HepG2 (cell line): ENCODE results near the gene BBS1. TPM values are rescaled to one million over a fixed set of nuclear protein-coding genes. Genes with fewer than 3 reads are reported as not detected.

Source experiments
- ATAC-seq: fragments of 200-7000 bp; cut with Tn5 transposase; 3 replicates; pipeline ENCODE4 v1.9.1; 2020; ENCODE audit warnings: mild to moderate bottlenecking, moderate library complexity
- BruUV-seq: library from RNA; stranded (reverse); fragments of 400-500 nt; replicated peaks from 2 replicates; lab custom pipeline; 2021; lab: Mats Ljungman, UMichigan
- CTCF ChIA-PET: fragments of 300-600 bp; formaldehyde crosslinking; extraction: SDS; loops from one replicate; lab custom pipeline; 2021; ENCODE audit warnings: low total read pairs, inconsistent platforms, low intra/inter-chr PET ratio; lab: Yijun Ruan, JAX
- POLR2A ChIA-PET: fragments of 350-600 bp; sonication (Branson Sonifier 250); formaldehyde crosslinking; loops from one replicate; lab custom pipeline; 2020; ENCODE audit warnings: antibody characterized with exemption, inconsistent platforms; lab: Yijun Ruan, JAX
- DNase-seq: peaks from one replicate; pipeline ENCODE4 v3.0.0-alpha.2; 2015; ENCODE audit warnings: low spot score
- FAIRE-seq: peaks from 3 replicates; lab custom pipeline; 2011; peaks lifted over from hg19 to GRCh38; lab: Jason Lieb, UNC
- H2AFZ ChIP-seq: one replicate; pipeline ENCODE4 v1.6.1; 2011; ENCODE audit warnings: low read length, inconsistent platforms
- H3K27ac ChIP-seq: fragments of 300-600 bp; 3 replicates; pipeline ENCODE4 v1.8.0; 2011; ENCODE audit warnings: mixed run types, mild to moderate bottlenecking, mixed read lengths, low read length, inconsistent platforms; ENCODE audit not compliant: insufficient read depth; ENCODE audit errors: extremely low read length
- H3K27me3 ChIP-seq, 2 experiments: fragments of 200-600 bp in 1 of 2; 2 replicates in 1 of 2; 3 replicates in 1 of 2; pipeline versions ENCODE4 v1.6.0 to v1.8.0; 2011; ENCODE audit warnings: low read length in 2 of 2, mild to moderate bottlenecking in 2 of 2, moderate library complexity in 2 of 2, inconsistent platforms in 1 of 2; ENCODE audit not compliant: insufficient read depth in 2 of 2, control insufficient read depth in 1 of 2
- H3K36me3 ChIP-seq, 2 experiments: fragments of 200-600 bp in 1 of 2; replicated peaks in 1 of 2; 2 replicates in 1 of 2; 3 replicates in 1 of 2; pipeline versions ENCODE4 v1.5.1 to v1.8.0; 2011; ENCODE audit warnings: low read length in 2 of 2, inconsistent platforms in 1 of 2; ENCODE audit not compliant: insufficient read depth in 2 of 2, control insufficient read depth in 1 of 2
- H3K4me1 ChIP-seq: 2 replicates; pipeline ENCODE4 v1.5.1; 2012; ENCODE audit warnings: low read length, inconsistent platforms; ENCODE audit not compliant: insufficient read depth
- H3K4me2 ChIP-seq: 2 replicates; pipeline ENCODE4 v1.6.0; 2011; ENCODE audit warnings: low read depth, low read length, inconsistent platforms
- H3K4me3 ChIP-seq, 3 experiments: fragments of 200-600 bp in 1 of 3; sonication (generic), shearing (Covaris generic) in 1 of 3; replicated peaks in 1 of 3; 2 replicates each; pipeline ENCODE4 v1.5.1; 2011 to 2016; ENCODE audit warnings: low read length in 3 of 3, inconsistent platforms in 2 of 3, low read depth in 2 of 3, mild to moderate bottlenecking in 2 of 3, control low read depth in 1 of 3, mixed read lengths in 1 of 3; ENCODE audit not compliant: insufficient read depth in 1 of 3
- H3K79me2 ChIP-seq: one replicate; pipeline ENCODE4 v1.6.1; 2011; ENCODE audit warnings: low read length, inconsistent platforms; ENCODE audit not compliant: insufficient read depth
- H3K9ac ChIP-seq: 2 replicates; pipeline ENCODE4 v1.6.0; 2011; ENCODE audit warnings: mild to moderate bottlenecking, low read depth, low read length, inconsistent platforms; ENCODE audit not compliant: insufficient read depth
- H3K9me3 ChIP-seq: 2 replicates; pipeline ENCODE4 v1.5.1; 2012; ENCODE audit warnings: mild to moderate bottlenecking, low read length
- H4K20me1 ChIP-seq: 2 replicates; pipeline ENCODE4 v1.6.0; 2011; ENCODE audit warnings: inconsistent platforms, mild to moderate bottlenecking, low read length, moderate library complexity; ENCODE audit not compliant: insufficient read depth
- CHD2 ChIP-seq: IDR thresholded peaks from 2 replicates; pipeline ENCODE4 v1.6.1; 2011; ENCODE audit warnings: low read depth, low read length, improper control_type of control experiment
- HNRNPH1 ChIP-seq: fragments of 200-400 bp; formaldehyde crosslinking; optimal IDR thresholded peaks from 2 replicates; pipeline ENCODE3; 2017; ENCODE audit warnings: mild to moderate bottlenecking, low read depth, low read length
- MBD4 ChIP-seq: IDR thresholded peaks from 2 replicates; pipeline ENCODE4 v1.6.1; 2012; ENCODE audit warnings: low read length, inconsistent platforms, borderline replicate concordance
- NONO ChIP-seq, 2 experiments: fragments of 450-650 bp in 1 of 2; sonication (generic) in 1 of 2; formaldehyde crosslinking in 1 of 2; IDR thresholded peaks in 1 of 2; conservative IDR thresholded peaks in 1 of 2; 2 replicates each; pipeline versions ENCODE4 v1.6.1 to v1.8.0; 2017 to 2022; ENCODE audit warnings: mild to moderate bottlenecking in 1 of 2, missing genetic modification reagents in 1 of 2, moderate library complexity in 1 of 2
- SAP130 ChIP-seq: IDR thresholded peaks from 2 replicates; pipeline ENCODE4 v1.6.1; 2016; ENCODE audit warnings: low read depth
- ZMYM2 ChIP-seq: sonication (generic); formaldehyde crosslinking; IDR thresholded peaks from 2 replicates; pipeline ENCODE4 v1.8.0; 2022; ENCODE audit warnings: mild to moderate bottlenecking, missing genetic modification reagents
- ZNF235 ChIP-seq: sonication (generic); formaldehyde crosslinking; IDR thresholded peaks from 2 replicates; pipeline ENCODE4 v1.8.1; 2023; ENCODE audit warnings: mild to moderate bottlenecking, missing genetic modification reagents, borderline replicate concordance
- ZNF335 ChIP-seq: sonication (generic); formaldehyde crosslinking; IDR thresholded peaks from 2 replicates; pipeline ENCODE4 v1.4.0; 2020; ENCODE audit warnings: missing genetic modification reagents
- ZNF570 ChIP-seq: sonication (generic); formaldehyde crosslinking; IDR thresholded peaks from 2 replicates; pipeline ENCODE4 v1.4.0; 2020; ENCODE audit warnings: mild to moderate bottlenecking, missing genetic modification reagents, borderline replicate concordance
- ZNF629 ChIP-seq: sonication (generic); formaldehyde crosslinking; conservative IDR thresholded peaks from 2 replicates; pipeline ENCODE4 v1.5.0; 2020; ENCODE audit warnings: missing genetic modification reagents
- WGBS: methylation state at CpG from one replicate; pipeline ENCODE4 v1.1.6; 2017; ENCODE audit warnings: low lambda C conversion rate; 5-methylcytosine and 5-hydroxymethylcytosine counted together
- in situ Hi-C: cut with HindIII; loops from 2 replicates; pipeline ENCODE4 v1.10.0; 2017; ENCODE audit warnings: low pct_unique_long_range_greater_than_20kb; ENCODE audit not compliant: extremely low pct_ligation_motif_present
- intact Hi-C: fragments of 100-400 bp; cut with micrococcal nuclease; formaldehyde crosslinking; loops from one replicate; pipeline ENCODE4 v1.10.0; 2022; ENCODE audit not compliant: unreplicated experiment
- polyA plus RNA-seq, 8 experiments: library from polyadenylated mRNA; depleted of rRNA in 3 of 8; stranded (reverse) in 7 of 8; unstranded in 1 of 8; fragments of >200 nt; fragmentation: Illumina TruSeq in 4 of 8; extraction: Trizol in 4 of 8; gene quantifications; 2 replicates each; pipeline versions ENCODE4 v1.2.1 to v1.2.3, GENCODE V29; 2011 to 2016; ENCODE audit warnings: low read depth in 4 of 8, missing spikeins in 1 of 8, mixed read lengths in 1 of 8; ENCODE audit not compliant: insufficient read depth in 1 of 8
- total RNA-seq, 5 experiments: library from RNA; depleted of rRNA; stranded (reverse); fragments of >200 nt; fragmentation: Illumina TruSeq; extraction: Trizol; gene quantifications; 2 replicates each; pipeline ENCODE4 v1.2.3, GENCODE V29; 2016; ENCODE audit warnings: low read depth in 1 of 5
- TF ChIP-seq, protein P1 (sequence below): IDR thresholded peaks from 2 replicates; pipeline ENCODE4 v1.6.1; 2016; ENCODE audit warnings: control low read depth
- TF ChIP-seq, protein P2 (sequence below): sonication (generic); formaldehyde crosslinking; conservative IDR thresholded peaks from 2 replicates; pipeline ENCODE4 v1.8.1; 2023; ENCODE audit warnings: missing genetic modification reagents
- TF ChIP-seq, protein P3 (sequence below): sonication (generic); formaldehyde crosslinking; IDR thresholded peaks from 2 replicates; pipeline ENCODE4 v1.4.0; 2020; ENCODE audit warnings: missing genetic modification reagents
- TF ChIP-seq, protein P4 (sequence below): IDR thresholded peaks from 2 replicates; pipeline ENCODE4 v1.6.1; 2016; ENCODE audit warnings: mild to moderate bottlenecking, missing biosample characterization, missing genetic modification reagents
- TF ChIP-seq, protein P5 (sequence below): sonication (generic); formaldehyde crosslinking; IDR thresholded peaks from 2 replicates; pipeline ENCODE4 v1.5.1; 2020; ENCODE audit warnings: mild to moderate bottlenecking, moderate library complexity, missing genetic modification reagents

The BBS1 gene
- total and polyA plus RNA-seq, 2 of the 13 experiments (the other 11 are each of a cell fraction or from before 2014, with no cell fraction given): 11.7 to 14.1 TPM

DNA sequence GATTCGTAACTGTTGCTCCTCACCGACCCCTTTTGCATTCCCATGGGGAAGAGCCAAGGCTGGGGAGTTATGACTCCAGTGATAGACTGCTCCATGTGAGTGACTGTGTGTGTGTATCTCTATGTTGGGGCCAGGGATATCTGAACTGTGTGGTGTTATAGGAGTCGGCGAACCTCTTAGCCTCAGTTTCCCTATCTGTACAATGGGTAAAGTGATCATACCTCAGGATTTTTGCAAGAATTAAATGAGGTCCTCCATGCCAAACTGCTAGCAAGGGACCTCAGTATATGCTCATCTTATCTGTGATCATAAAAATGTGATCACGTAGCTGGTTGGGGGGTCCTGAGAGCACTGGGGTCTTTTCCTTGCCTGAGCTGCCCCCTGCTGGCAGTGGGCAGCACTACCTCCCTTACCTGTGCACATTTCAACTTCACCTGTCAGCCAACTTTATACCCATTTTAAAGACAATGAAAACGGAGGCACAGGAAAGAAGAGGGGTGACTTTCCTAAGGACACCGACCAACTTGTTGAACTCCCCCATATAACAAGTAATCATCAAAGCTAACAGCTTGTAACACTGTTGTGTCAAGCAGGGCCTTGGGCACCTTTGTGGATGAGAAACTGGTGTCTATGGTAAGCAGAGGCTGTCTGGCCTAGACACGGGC lies 31.6 kb upstream of the BBS1 start:
- no peak for ATAC-seq
- Histone ChIP-seq H3K4me3 (peak overlapping the region; percentile 70 to 93 (median 92)), H3K79me2 (peaks cover 2% of the 10 kb centered on the region), H3K9ac (peak overlapping the region; percentile 94), H4K20me1 (no peaks in the 10 kb centered on the region; the same call in 1 of the 2 replicates), H2AFZ (no peak overlapping the region), H3K4me2 (peak overlapping the region; percentile 84), H3K27me3 (no peaks in the 10 kb centered on the region), H3K36me3 (no peaks in the 10 kb centered on the region; a peak in 1 of 5 replicates), H3K27ac (peak overlapping the region; percentile 87), H3K4me1 (peaks cover 44% of the 10 kb centered on the region), H3K9me3 (no peaks in the 10 kb centered on the region)
- intact Hi-C loops: no loop called here
- 55% methylated on average over 8 of the region's 8 CpGs for WGBS
- no peak for FAIRE-seq
- CTCF ChIA-PET: interaction anchor here (2.8 kb wide), 1 partner anchor 70 kb away, joined by 28 read pairs; no protein-coding TSS in a partner anchor
- BruUV-seq: no TSS peak
- in situ Hi-C loops: no loop called here
- peak; percentile 24 for DNase-seq
- POLR2A ChIA-PET: interaction anchor here (1.6 to 1.8 kb wide), 2 partner anchors 12 to 128 kb away, joined by 4 read pairs; partner anchors contain the start of gene PELI3
- TF ChIP-seq MBD4: no peak
- TF ChIP-seq CHD2: no peak
- TF ChIP-seq, protein P1, sequence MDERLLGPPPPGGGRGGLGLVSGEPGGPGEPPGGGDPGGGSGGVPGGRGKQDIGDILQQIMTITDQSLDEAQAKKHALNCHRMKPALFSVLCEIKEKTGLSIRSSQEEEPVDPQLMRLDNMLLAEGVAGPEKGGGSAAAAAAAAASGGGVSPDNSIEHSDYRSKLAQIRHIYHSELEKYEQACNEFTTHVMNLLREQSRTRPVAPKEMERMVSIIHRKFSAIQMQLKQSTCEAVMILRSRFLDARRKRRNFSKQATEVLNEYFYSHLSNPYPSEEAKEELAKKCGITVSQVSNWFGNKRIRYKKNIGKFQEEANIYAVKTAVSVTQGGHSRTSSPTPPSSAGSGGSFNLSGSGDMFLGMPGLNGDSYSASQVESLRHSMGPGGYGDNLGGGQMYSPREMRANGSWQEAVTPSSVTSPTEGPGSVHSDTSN: peak; percentile 59
- TF ChIP-seq ZNF335 (CRISPR knock-in tag): peak; percentile 77
- TF ChIP-seq SAP130 (CRISPR knock-in tag): 0 out of 2 replicates have a peak, but pooled peaks have one; percentile 14
- TF ChIP-seq NONO (IDR thresholded peaks at IDR 0.05): no peak
- peak; percentile 54; the same call in 1 of the 2 replicates for TF ChIP-seq NONO (CRISPR knock-in tag; conservative IDR thresholded peaks at IDR 0.05)
- peak; percentile 74; the same call in 1 of the 2 replicates for TF ChIP-seq ZMYM2 (CRISPR knock-in tag)
- peak; percentile 98 for TF ChIP-seq ZNF629 (CRISPR knock-in tag)
- TF ChIP-seq HNRNPH1: peak; percentile 1
- no peak for TF ChIP-seq ZNF570
- TF ChIP-seq, protein P2, sequence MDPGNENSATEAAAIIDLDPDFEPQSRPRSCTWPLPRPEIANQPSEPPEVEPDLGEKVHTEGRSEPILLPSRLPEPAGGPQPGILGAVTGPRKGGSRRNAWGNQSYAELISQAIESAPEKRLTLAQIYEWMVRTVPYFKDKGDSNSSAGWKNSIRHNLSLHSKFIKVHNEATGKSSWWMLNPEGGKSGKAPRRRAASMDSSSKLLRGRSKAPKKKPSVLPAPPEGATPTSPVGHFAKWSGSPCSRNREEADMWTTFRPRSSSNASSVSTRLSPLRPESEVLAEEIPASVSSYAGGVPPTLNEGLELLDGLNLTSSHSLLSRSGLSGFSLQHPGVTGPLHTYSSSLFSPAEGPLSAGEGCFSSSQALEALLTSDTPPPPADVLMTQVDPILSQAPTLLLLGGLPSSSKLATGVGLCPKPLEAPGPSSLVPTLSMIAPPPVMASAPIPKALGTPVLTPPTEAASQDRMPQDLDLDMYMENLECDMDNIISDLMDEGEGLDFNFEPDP: 0 out of 2 replicates have a peak, but pooled peaks have one; percentile 59
- TF ChIP-seq, protein P3, sequence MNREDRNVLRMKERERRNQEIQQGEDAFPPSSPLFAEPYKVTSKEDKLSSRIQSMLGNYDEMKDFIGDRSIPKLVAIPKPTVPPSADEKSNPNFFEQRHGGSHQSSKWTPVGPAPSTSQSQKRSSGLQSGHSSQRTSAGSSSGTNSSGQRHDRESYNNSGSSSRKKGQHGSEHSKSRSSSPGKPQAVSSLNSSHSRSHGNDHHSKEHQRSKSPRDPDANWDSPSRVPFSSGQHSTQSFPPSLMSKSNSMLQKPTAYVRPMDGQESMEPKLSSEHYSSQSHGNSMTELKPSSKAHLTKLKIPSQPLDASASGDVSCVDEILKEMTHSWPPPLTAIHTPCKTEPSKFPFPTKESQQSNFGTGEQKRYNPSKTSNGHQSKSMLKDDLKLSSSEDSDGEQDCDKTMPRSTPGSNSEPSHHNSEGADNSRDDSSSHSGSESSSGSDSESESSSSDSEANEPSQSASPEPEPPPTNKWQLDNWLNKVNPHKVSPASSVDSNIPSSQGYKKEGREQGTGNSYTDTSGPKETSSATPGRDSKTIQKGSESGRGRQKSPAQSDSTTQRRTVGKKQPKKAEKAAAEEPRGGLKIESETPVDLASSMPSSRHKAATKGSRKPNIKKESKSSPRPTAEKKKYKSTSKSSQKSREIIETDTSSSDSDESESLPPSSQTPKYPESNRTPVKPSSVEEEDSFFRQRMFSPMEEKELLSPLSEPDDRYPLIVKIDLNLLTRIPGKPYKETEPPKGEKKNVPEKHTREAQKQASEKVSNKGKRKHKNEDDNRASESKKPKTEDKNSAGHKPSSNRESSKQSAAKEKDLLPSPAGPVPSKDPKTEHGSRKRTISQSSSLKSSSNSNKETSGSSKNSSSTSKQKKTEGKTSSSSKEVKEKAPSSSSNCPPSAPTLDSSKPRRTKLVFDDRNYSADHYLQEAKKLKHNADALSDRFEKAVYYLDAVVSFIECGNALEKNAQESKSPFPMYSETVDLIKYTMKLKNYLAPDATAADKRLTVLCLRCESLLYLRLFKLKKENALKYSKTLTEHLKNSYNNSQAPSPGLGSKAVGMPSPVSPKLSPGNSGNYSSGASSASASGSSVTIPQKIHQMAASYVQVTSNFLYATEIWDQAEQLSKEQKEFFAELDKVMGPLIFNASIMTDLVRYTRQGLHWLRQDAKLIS (CRISPR knock-in tag): no peak
- TF ChIP-seq ZNF235: peak; percentile 26; the same call in 1 of the 2 replicates
- TF ChIP-seq, protein P4, sequence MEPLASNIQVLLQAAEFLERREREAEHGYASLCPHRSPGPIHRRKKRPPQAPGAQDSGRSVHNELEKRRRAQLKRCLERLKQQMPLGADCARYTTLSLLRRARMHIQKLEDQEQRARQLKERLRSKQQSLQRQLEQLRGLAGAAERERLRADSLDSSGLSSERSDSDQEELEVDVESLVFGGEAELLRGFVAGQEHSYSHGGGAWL: no peak
- TF ChIP-seq, protein P5, sequence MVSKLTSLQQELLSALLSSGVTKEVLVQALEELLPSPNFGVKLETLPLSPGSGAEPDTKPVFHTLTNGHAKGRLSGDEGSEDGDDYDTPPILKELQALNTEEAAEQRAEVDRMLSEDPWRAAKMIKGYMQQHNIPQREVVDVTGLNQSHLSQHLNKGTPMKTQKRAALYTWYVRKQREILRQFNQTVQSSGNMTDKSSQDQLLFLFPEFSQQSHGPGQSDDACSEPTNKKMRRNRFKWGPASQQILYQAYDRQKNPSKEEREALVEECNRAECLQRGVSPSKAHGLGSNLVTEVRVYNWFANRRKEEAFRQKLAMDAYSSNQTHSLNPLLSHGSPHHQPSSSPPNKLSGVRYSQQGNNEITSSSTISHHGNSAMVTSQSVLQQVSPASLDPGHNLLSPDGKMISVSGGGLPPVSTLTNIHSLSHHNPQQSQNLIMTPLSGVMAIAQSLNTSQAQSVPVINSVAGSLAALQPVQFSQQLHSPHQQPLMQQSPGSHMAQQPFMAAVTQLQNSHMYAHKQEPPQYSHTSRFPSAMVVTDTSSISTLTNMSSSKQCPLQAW: no peak
